Non-pigmented ciliary epithelial cell (primary cell): ENCODE results near the gene RUVBL2.

Experiments used
- DNase-seq: peaks from one replicate; pipeline ENCODE4 v3.0.0-alpha.2; 2010; ENCODE audit warnings: low read depth

Gene RUVBL2

DNA sequence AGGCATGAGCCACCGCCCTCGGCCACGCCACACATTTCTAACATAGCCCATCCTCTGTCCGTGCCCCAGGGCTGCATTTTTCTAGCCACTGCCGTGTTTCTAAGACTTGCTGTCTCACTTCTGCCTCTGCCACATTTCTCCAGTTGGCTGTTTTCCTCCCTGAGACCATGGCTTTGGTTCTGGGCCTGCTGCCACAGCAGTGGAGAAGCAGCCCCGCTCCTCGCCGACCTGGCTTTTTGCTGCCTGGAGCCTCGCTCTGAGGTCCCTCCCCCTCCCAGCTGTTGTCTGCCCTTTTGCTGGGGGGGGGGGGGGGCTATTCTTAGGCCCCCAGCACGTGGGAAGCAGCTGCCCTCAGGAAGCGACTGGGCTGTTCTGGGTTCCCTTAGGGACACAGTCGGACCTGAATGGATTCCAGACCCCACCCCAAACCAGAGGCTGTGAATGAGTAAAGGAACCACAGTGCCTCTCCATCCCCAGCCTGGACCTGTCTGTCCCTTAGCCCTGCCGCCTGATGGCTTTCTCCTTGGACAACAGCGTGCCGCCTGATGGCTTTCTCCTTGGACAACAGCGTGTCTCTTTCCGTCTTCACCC is 3.9 kb upstream of the RUVBL2 start:
- DNase-seq, result no peak

DNA sequence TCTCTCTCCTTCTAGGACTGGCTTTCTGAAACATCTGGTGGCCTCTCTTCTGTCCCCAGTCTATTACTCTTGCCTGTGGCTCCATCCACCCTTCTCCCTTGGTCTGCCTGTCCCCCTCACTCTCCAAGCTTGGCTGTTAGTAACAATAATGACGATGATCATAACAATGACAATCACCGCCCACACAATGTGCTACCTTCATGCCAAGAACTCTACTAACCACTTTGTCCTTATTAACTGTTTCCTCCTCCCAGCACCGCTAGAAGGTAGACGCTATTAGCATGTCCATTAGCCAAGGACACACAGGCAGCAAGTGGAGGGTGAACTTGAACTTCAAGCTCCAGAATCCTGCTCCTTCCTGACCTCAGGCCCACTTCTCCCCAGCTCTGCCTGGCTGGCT is 3.3 kb upstream of the RUVBL2 start:
- no peak for DNase-seq

DNA sequence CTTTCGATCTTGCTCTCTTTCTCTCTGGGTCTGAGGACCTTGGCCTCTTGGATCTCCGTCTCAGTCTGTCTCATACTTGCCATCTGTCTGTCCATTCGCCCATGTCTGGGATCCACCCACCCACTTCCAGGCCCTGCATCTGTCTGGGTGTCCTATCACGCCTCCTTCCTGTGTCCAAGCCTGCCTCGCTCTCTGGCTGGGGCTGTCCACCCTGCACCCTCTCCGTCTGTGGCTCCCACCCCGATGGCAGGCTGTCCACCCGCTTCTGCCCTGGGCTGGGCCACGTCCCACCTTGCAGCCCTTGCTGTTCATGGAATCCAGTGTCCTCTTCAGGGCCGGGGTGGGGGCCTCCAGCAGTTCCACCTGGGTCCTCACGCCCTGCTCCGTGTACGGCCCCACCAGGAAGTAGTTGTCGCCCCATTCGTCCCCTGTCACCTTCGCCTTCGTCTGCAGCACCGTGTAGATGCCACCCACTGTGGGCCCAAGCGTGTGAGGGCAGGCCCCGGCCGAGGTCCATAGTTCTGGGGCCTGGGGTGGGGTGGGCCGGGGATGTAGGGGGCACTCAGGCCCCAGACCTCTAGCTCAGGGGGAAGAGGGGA is 2.6 kb upstream of the RUVBL2 start:
- DNase-seq, result no peak

DNA sequence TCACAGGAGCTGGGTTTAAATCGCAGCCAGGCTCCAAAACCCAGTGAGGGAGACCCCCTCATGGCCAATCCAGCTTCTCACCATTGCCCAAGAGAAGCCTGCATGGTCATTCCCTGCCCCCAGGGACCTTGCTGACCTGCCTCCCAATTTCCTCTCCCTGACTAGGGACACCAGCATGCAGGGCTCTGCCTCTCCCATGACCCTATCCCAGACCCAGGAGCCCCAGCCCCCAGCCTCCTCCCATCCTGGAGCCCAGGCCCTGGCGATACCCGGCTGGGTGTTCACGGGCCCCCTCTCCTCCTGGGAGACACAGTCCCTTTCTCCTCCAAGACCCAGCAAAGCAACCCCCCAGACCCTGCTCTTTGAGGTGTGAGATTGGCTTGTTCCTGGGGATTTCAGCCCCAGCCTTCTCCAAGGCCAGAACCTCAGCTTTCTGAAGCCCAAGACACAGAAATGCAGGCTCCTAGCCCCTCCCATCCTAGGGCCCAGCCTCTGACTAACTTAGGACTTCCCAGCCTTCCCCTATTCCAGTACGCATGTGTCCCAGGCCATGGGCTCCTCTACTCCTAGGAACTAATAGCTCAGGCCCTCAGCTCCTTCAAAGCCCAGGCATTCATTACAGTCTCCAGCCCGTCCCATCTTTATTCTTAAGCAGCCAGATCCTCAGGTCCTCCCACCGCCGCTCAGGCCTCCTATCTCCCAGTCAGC is 1.7 kb upstream of the RUVBL2 start:
- no peak for DNase-seq

DNA sequence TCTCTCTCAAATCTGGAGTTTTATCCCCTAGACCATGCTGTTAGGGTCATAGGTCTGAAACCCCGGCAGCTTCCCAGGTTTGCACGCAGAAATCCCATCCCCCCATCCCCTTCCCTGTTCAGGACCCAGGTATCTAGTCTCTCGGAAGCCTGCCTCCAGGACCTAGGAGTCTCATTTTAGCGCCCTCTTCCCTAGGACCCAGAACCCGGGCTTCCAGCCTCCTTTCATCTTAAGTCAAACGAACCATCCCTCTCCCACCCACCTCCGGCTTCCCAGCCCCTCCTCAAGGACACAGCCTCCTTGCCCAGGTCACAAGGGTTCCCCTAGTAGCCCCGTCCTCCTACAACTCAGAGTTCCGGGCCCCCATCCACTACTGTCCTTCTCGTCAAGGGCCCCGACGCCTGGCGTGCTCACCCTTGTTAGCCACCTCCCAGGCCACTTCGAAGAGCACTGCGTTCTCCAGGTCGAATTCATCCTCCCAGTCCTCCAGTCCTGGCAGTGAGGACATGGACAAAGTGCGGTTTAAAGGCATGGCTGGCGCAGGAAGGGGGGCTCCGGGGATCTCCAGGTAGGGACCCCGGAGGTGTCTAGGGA is 1.0 kb upstream of the RUVBL2 start:
- DNase-seq, result no peak

DNA sequence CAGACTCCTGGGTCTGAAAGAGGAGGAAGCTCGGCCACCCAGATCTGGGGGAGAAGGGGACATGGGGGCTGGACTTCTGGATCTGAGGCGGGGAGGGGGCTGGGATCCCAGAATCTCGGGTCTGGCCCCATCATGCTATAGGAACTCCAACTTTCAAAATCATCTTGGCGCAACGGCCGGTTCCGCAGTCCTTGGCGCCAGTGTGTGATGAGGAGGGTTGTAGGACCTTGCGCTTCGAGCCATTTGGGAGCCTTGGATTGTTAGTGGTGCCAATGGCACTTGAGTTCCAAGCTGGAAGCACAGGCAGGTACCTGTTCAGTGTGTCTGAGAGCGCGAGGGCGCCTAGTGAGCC is 324 bp downstream of the RUVBL2 start:
- DNase-seq, result no peak

DNA sequence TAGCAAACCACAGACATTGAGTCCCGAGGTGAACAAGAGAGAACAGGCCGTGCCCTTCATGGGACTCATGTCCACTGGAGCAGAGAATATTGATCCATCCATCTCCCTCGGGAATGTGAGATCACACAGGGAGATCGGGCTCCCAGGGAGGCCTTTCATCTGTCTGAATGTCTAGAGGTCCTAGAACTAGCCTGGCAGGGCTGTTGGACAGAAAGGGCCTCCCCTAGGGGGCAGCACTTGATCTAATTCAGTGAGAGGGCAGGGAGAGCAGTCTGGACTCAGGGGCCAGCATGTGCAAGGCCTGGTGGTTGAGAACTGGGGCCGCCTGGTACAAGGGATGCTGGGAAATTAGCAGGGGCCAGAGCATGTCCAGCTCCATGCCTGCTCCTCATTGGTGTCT is 4.3 kb downstream of the RUVBL2 start:
- no peak for DNase-seq

DNA sequence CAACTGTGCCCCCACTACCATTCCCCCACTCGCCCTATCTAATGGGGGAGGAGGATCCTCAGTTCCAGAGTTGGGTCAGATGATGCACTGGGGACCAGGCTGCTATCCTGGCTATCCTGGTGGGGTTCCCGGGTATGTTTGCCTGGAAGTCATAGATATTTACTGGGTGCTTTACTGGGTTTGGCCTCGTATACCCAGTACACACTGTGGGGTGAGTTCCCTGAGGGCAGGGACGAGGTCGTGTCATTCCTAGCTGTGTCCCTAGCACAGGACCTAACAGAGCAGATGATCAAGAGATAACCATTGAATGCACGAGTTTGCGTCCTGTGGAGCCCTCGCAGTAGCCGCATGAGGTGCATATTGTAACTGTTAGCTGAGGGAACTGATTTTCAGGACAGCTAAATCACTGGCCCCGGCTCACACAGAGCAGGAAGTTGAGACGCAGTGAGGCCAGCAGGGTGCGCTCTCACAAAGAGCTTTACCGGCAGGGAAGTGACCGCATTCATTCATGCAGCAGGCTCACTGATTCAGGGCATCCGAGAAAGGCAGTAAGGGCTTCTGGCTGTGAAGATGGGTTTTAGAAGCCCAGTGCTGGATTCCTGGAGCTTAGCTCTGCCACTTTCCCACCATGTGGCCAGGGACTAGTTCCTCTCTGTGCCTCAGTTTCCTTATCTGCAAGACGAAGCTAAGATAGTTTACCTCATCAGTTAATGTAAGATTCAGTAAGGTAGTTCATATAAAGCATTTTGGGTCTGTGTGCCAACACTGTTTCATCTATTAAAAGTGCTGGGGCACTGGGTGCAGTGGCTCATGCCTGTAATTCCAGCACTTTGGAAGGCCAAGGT is 6.0 kb downstream of the RUVBL2 start:
- DNase-seq, result no peak

DNA sequence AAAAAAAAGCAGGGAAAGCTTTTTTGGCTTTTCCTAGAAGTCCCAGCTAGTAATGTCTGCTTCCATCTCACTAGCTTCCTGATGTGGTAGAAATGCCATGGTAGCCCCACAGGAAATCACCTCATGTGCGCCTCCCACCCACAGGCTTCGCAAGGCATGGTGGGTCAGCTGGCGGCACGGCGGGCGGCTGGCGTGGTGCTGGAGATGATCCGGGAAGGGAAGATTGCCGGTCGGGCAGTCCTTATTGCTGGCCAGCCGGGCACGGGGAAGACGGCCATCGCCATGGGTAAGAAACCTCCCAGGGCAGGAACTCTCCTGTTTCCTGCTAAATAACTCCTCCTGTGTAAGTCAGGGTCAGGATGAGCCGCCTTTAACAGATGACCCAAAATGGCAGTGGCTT is 10.4 kb downstream of the RUVBL2 start:
- no peak for DNase-seq

DNA sequence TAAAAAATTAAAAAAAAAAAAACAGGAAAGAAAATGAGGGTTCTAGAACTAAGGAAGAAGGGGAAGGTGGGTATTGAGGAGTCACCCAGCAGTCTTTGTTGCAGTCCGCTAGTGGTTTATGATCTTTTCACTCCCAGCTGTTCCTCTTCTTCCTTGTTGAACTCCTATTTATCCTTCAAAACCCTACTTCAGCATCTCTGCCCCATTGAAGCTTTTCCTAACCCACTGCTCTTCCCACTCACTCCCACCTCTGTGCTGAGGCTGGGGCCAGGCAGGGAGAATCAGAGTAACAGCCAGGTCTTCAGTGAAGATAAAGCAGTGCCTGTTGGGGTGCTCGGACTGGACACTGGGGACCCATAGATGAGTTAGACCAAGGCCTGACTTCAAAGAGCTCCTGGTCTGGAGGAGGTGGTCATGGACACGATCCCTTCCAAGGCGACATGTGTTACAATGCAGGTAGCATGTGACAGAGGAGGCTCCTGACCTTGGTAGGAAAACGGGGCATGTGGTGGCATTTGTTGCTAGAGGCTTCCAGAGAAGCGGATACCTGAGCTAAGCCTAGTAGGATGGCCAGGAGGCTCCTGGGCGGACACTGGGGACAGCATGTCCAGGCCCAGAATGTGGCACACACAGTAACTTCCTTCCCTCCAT is 11.4 kb downstream of the RUVBL2 start:
- no peak for DNase-seq

DNA sequence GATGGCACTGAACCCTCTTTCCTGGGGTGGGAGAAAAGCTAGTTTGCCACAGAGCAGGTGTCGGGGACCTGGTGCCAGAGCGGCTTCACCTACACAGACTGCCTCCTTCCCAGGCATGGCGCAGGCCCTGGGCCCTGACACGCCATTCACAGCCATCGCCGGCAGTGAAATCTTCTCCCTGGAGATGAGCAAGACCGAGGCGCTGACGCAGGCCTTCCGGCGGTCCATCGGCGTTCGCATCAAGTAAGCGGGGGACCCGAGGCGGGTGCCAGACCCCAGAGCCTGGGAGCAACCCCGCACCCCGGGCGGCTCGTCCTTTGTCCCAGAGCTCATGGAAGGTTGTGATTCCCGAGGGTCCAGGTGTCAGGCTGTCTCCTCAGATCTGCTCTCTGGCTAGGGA is 13.2 kb downstream of the RUVBL2 start:
- no peak for DNase-seq

DNA sequence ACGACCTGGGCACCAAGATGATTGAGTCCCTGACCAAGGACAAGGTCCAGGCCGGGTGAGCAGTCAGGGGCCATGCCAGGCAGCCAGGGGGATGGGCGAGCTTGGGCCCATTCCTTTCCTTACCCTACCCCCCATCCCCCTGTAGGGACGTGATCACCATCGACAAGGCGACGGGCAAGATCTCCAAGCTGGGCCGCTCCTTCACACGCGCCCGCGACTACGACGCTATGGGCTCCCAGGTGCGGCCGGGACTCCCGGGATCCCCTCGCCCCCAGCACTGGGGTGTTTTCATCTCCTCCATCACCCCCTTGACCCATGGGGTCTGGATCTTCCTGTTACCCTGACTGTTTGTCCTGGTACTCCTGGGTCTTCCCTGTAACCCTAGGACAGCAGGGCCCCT is 16.1 kb downstream of the RUVBL2 start:
- no peak for DNase-seq

DNA sequence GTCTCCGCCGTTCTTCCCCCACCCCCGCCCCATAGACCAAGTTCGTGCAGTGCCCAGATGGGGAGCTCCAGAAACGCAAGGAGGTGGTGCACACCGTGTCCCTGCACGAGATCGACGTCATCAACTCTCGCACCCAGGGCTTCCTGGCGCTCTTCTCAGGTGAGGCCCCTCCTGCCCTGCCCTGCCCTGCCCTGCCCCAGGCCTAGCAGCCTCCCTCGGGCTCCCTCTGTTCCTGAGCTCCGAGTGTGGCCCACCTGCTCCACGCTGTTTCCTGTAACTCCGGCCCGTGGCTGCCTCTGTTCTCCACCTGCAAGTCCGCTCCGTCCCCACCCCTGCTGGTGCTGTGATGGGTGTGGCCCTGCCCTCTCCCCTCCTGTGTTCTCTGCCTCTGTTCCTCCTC is 16.8 kb downstream of the RUVBL2 start:
- DNase-seq, result no peak

DNA sequence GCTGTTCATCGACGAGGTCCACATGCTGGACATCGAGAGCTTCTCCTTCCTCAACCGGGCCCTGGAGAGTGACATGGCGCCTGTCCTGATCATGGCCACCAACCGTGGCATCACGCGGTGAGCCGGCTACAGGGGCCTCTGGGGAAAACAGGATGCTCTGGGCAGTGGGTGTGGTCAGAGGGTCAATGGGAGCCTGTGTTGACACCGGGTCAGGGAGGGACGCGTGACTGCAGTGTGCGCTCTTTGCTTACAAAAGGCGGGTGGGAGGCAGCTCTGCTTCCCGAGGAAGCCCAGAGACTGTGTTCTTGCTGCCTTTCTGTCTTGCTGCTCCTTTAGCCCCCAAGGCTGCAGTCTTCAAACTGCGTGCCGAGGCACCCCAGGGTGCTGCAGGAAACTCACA is 17.5 kb downstream of the RUVBL2 start:
- DNase-seq, result no peak

DNA sequence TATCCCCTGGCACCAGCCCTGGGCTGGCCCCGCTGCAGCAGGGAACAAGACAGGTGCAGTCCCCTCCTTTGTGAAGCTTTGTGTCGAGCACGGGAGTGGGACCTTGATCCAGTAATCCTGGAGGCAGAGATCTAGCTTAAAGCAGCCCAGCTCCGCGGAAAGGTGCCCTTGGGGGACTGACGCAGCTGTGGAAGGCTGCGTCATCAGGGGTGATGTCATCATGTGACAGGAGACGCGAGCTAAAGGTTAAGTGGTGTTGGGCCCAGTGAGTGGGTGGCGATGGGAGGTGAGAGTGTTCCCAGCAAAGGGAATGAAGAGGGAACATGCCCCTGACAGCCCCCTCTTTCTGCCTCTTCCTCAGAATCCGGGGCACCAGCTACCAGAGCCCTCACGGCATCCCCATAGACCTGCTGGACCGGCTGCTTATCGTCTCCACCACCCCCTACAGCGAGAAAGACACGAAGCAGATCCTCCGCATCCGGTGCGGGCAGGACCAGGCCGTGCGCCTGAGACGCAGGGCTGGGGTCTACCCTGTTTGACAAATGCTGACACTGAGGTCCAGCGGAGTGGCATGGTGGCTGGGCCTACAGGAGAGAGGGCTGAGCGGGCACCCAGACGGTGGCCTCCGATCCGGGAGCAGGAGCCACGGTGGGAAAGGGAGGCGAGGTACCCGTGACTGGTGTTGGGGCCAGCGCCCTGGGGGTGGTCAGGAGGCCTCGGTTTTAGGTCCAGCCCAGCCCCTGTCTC is 20.6 kb downstream of the RUVBL2 start:
- DNase-seq, result no peak

DNA sequence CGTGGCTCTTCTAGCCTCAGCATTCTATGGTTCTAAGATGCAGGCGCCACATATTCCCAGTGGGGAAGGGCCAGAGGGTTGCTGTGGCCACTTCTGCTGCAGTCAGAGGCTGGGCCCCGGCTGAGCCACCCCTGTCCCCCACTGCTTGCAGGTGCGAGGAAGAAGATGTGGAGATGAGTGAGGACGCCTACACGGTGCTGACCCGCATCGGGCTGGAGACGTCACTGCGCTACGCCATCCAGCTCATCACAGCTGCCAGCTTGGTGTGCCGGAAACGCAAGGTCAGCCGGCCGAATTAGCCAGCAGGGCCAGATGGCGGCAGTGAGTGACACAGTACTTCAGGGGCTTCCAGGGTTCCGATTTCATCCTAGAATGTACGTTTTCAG is 21.2 kb downstream of the RUVBL2 start:
- DNase-seq, result no peak

DNA sequence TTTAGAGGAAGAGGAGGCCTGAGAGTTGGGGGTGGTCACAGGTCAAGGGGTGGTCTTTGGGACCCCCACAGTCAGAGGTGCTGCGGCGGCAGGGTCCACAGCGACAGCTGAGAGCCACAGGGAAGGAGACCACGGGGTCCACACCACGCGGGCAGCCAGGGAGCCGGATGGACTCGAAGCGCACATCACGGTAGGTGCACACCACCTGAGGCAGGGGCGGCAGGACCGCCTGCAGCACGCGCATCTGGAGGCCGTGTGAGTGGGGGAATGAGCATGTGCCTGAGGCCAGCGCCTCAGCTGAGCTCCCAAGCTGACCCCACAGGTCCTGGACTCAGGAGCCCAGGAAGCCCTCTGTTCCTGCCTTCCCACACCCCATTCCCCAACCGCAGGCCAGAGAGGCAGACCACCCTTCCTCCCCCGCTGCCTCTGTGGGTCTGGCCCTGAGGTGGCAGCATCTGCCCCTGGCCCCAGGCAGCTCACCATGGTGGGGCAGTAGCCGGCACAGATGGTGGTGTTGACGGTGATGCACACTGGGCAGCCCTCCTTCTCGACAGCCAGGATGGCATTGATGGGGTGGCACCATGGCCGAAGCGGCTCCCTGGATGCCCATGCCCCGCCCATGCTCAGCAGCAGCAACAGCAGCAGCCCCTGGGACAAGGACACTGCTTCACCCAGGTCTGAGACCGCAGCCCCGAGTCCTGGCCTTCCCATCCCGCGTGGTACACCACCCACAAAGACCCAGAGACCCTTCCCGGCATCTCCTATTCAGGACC is 22.6 kb downstream of the RUVBL2 start:
- DNase-seq, result no peak

DNA sequence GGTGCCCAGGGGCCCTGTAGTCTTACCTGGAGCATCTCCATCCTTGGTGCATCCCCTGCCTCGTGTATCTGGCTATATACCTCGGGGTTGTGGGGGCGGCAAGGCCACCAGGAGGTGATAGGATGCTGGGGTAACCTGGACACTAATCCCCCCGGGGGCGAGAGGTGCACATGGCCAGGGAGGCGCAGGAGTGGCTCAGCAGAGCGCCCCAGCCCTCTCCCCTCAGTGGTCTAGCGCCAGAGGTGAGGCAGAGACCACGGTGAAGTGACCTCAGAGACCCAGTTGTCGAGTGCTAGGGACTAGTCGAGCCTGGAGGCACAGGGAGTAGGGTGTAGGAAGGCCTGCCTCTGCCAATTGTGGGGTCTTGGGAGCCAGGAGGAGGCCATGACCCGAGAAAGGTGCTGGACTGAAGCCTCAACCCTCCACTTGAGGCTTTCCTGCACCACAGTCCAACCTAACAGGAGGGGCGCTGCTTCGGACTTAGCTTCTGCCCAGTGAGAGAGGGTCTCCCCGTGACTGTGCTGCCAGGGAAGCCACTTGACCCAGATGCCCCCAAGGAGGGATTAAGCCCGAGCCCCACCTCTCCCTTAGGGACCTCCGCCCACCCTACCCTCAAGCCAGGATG is 23.5 kb downstream of the RUVBL2 start, which contains the start of gene LHB:
TSS of gene LHB (minus strand) at position 51 of the 625 bp plus-strand sequence. CDS start at position 41, 10 bp downstream.
- DNase-seq, result no peak

DNA sequence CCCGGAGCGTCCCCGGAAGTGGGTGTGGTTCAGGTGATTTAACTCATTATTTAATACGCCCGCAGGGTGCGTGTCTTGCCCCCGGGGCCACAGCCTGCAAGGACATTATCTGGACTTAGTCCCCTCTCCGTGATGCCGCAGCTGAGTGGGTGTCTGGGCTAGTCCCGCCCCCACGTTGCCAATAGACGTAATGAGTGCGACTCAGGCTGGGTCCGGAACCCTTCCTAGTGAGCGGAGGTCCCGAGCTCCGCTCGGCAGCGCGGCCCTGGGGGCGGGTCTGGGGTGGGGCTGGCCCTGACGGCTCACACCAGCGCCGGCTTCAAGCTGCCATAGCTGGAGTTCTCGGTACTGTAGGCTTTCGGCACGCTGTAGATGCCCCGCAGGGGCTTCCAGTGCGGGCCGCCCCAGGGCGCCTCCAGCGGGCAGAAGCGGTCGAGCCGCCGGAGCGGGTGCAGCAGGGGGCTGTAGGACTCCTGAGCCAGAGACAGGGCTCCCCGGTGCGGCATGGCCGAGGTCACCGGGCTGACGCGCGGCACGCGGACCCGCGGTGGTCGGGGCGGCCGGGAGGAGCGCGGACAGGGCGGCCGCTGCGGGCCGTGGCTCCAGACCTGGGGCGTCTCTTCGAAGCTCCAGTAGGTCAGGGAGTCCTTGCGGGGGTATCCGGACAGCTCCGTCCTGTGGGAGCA is 24.1 kb downstream of the RUVBL2 start:
- no peak for DNase-seq
